ENCODE measurements around the gene COX15.

Gene COX15

DNA sequence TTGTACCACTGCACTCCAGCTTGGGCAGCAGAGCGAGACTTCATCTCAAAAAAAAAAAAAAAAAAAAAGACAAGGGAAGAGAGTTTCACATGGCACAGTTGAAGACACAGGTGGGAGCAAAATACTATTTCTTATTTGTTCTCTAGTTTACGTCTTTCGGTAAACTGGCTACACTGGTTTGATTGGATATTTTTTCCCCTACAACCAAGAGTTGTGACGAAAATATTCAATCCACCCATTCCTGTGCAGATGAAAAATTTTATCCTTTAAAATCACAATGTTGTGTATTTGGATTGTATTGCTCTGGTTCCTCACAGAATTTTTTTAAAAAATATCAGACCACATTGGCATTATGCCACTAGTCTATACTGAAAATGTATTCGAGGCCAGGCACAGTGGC, 36.0 kb upstream of the COX15 start:
- TF ChIP-seq EP300 (IDR thresholded peaks at IDR 0.05; ENCODE audit: borderline replicate concordance) (no peak), FOXM1 (IDR thresholded peaks at IDR 0.05; ENCODE audit: borderline replicate concordance, low read depth) (no peak), TCF12 (IDR thresholded peaks at IDR 0.05; ENCODE audit: low read depth) (no peak), CREB1 (IDR thresholded peaks at IDR 0.05; ENCODE audit: low read depth) (no peak), TAF1 (IDR thresholded peaks at IDR 0.05; ENCODE audit: low read depth) (no peak), TEAD4 (IDR thresholded peaks at IDR 0.05) (no peak), REST (IDR thresholded peaks at IDR 0.05; ENCODE audit: low read depth) (no peak), CEBPB (IDR thresholded peaks at IDR 0.05) (no peak), ZBTB7A (IDR thresholded peaks at IDR 0.05; ENCODE audit: low read depth) (no peak), MAX (IDR thresholded peaks at IDR 0.05) (no peak), NFIC (IDR thresholded peaks at IDR 0.05) (no peak), RAD21 (IDR thresholded peaks at IDR 0.05; ENCODE audit: low read depth) (no peak), EGR1 (IDR thresholded peaks at IDR 0.05) (no peak), YY1 (IDR thresholded peaks at IDR 0.05; ENCODE audit: low read depth) (no peak)

DNA sequence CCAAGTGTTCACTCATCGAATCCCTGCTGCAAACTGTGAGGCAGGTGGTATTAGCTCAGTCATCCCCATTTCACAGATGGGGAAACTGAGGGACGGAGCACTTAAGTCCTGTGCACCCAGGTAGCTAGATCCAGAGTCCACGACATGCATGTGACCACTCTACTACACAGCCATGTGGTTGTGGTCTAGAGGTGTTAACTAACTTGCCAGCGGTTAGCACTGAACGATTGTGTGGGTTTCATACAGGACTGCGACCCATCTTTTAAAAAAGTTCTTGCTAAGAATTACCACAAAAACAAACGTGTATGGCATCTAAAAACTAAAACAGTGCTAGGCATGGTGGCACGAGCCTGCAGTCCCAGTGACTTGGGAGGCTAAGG, 34.4 kb upstream of the COX15 start:
- TF ChIP-seq, protein P1, sequence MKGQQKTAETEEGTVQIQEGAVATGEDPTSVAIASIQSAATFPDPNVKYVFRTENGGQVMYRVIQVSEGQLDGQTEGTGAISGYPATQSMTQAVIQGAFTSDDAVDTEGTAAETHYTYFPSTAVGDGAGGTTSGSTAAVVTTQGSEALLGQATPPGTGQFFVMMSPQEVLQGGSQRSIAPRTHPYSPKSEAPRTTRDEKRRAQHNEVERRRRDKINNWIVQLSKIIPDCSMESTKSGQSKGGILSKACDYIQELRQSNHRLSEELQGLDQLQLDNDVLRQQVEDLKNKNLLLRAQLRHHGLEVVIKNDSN (IDR thresholded peaks at IDR 0.05), result no peak
- TF ChIP-seq TEAD4 (IDR thresholded peaks at IDR 0.05) (no peak), TAF1 (IDR thresholded peaks at IDR 0.05; ENCODE audit: low read depth) (no peak), ZBTB7A (IDR thresholded peaks at IDR 0.05; ENCODE audit: low read depth) (no peak), NFIC (IDR thresholded peaks at IDR 0.05) (no peak), TCF12 (IDR thresholded peaks at IDR 0.05; ENCODE audit: low read depth) (no peak), CEBPB (IDR thresholded peaks at IDR 0.05) (no peak), RAD21 (IDR thresholded peaks at IDR 0.05; ENCODE audit: low read depth) (no peak), YY1 (IDR thresholded peaks at IDR 0.05; ENCODE audit: low read depth) (no peak), EP300 (IDR thresholded peaks at IDR 0.05; ENCODE audit: borderline replicate concordance) (no peak), CREB1 (IDR thresholded peaks at IDR 0.05; ENCODE audit: low read depth) (no peak), FOXM1 (IDR thresholded peaks at IDR 0.05; ENCODE audit: borderline replicate concordance, low read depth) (no peak), EGR1 (IDR thresholded peaks at IDR 0.05) (no peak), REST (IDR thresholded peaks at IDR 0.05; ENCODE audit: low read depth) (no peak), MAX (IDR thresholded peaks at IDR 0.05) (no peak)

- TF ChIP-seq FOXM1 (IDR thresholded peaks at IDR 0.05; ENCODE audit: borderline replicate concordance, low read depth) (no peak), CREB1 (IDR thresholded peaks at IDR 0.05; ENCODE audit: low read depth) (0 out of 2 replicates have a peak, but pooled peaks have one; percentile 12)
These were observed 33.9 kb upstream of the COX15 start for GRCh38 chr10:99765672-99766301.

- TF ChIP-seq ZBTB7A (IDR thresholded peaks at IDR 0.05; ENCODE audit: low read depth) (no peak), EP300 (IDR thresholded peaks at IDR 0.05; ENCODE audit: borderline replicate concordance) (no peak), EGR1 (IDR thresholded peaks at IDR 0.05) (no peak), TAF1 (IDR thresholded peaks at IDR 0.05; ENCODE audit: low read depth) (no peak), RAD21 (IDR thresholded peaks at IDR 0.05; ENCODE audit: low read depth) (no peak), MAX (IDR thresholded peaks at IDR 0.05) (no peak)
- TF ChIP-seq, protein P1 (IDR thresholded peaks at IDR 0.05), result no peak
These were observed 29.4 kb upstream of the COX15 start for GRCh38 chr10:99761365-99761764.

DNA sequence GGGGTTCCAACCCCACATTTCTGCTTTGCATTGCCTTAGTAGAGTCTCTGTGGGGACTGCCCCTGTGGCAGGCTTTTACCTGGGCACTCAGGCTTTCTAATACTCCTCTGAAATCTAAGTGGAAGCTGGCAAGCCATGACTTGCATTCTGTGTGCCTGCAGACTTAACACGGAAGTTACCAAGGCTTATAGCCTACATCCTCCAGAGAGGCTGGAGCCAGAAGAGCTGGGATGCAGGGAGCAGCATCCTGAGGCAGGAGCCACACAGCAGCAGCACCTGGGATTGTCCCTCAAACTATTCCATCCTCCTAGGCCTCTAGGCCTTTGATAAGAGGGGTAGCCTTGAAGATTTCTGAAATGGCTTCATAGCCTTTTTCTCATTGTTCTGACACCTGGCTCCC, 28.4 kb upstream of the COX15 start:
- TF ChIP-seq CREB1 (IDR thresholded peaks at IDR 0.05; ENCODE audit: low read depth) (no peak), TEAD4 (IDR thresholded peaks at IDR 0.05) (no peak), REST (IDR thresholded peaks at IDR 0.05; ENCODE audit: low read depth) (no peak), ZBTB7A (IDR thresholded peaks at IDR 0.05; ENCODE audit: low read depth) (no peak), TCF12 (IDR thresholded peaks at IDR 0.05; ENCODE audit: low read depth) (no peak), CEBPB (IDR thresholded peaks at IDR 0.05) (no peak), RAD21 (IDR thresholded peaks at IDR 0.05; ENCODE audit: low read depth) (no peak), EP300 (IDR thresholded peaks at IDR 0.05; ENCODE audit: borderline replicate concordance) (no peak), TAF1 (IDR thresholded peaks at IDR 0.05; ENCODE audit: low read depth) (no peak)
- TF ChIP-seq, protein P1 (IDR thresholded peaks at IDR 0.05), result no peak

Data from Ishikawa (cell line).